Uterus (tissue), 4 donors: Measurements from ENCODE around the gene SAMD4B. TPM values are rescaled to one million over a fixed set of nuclear protein-coding genes. Genes with fewer than 3 reads are reported as not detected.

ENCODE experiments used
- DNase-seq, 2 donors: peaks; one replicate each; pipeline ENCODE4 v3.0.0-alpha.2; 2019 to 2020
- H3K27ac ChIP-seq, 2 donors: fragments of 200-600 bp; sonication (generic); 1 replicate in 1 of 2; 2 replicates in 1 of 2; pipeline ENCODE4 v1.5.1; 2016 to 2018
- H3K27me3 ChIP-seq, 2 donors: fragments of 200-600 bp; sonication (generic); one replicate each; pipeline ENCODE4 v1.5.1; 2018 to 2019; ENCODE audit warnings: control low read depth in 1 of 2
- H3K36me3 ChIP-seq, 2 donors: fragments of 200-600 bp; sonication (generic); one replicate each; pipeline ENCODE4 v1.5.1; 2019; ENCODE audit warnings: control low read depth in 1 of 2
- H3K4me1 ChIP-seq, 2 donors: fragments of 200-600 bp; sonication (generic); one replicate each; pipeline ENCODE4 v1.5.1; 2018 to 2019; ENCODE audit warnings: control low read depth in 1 of 2
- H3K4me3 ChIP-seq, 2 donors: fragments of 200-600 bp; sonication (generic); 1 replicate in 1 of 2; 2 replicates in 1 of 2; pipeline ENCODE4 v1.5.1; 2018 to 2019; ENCODE audit warnings: mild to moderate bottlenecking in 1 of 2
- H3K9me3 ChIP-seq, 2 donors: fragments of 200-600 bp; sonication (generic); one replicate each; pipeline ENCODE4 v1.5.1; 2019; ENCODE audit warnings: control low read depth in 1 of 2
- POLR2A ChIP-seq, 2 donors: fragments of 450-650 bp; IDR thresholded peaks; one replicate each; pipeline ENCODE4 v1.6.1; 2016; ENCODE audit warnings: antibody characterized with exemption in 2 of 2, mild to moderate bottlenecking in 1 of 2, moderate library complexity in 1 of 2
- intact Hi-C: fragments of 100-400 bp; cut with DNase I; formaldehyde crosslinking; loops from one replicate; pipeline ENCODE4 v1.15.1; 2023; ENCODE audit warnings: low total_unique reads
- total RNA-seq, 4 donors: library from RNA; depleted of rRNA in 3 of 4; stranded (reverse); fragments of >200 nt in 3 of 4; gene quantifications; one replicate each; pipeline versions ENCODE4 v1.1.0 to v1.2.4, GENCODE V29; 2014 to 2023
- TF ChIP-seq, protein P1 (sequence below), 4 experiments: fragments of 200-600 bp in 2 of 4; fragments of 450-650 bp in 2 of 4; sonication (generic) in 2 of 4; IDR thresholded peaks; one replicate each; pipeline ENCODE4 v1.5.1; 2016 to 2019; ENCODE audit warnings: antibody characterized with exemption in 4 of 4, mild to moderate bottlenecking in 2 of 4, moderate library complexity in 1 of 4
- donor health status: DM: yes; HTN: yes; CAD: no.

Gene SAMD4B
- total RNA-seq, 4 donors from 2014 or later, result 11.3 to 128 (median 58.6) TPM

DNA sequence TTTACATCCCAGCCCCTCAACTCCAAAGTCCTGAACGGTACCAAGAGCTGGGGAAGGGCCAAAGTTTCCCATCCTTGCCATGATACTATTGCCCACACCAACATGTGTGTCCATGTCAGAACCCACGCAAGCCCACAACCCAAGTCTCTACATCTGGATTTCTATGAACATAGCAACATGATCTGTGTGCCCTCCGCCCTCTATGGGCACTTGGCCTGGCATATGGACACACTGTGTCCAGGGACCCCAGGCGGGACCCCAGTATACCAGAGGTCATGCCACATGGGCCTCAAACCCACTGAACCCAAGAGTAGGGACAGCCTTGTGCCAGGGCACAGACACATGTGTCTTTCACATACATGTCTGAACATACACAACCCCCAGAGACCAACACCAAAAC is 23.5 kb upstream of the SAMD4B start:
- Histone ChIP-seq H3K4me1 (no peaks in the 10 kb centered on the region), H3K27ac (no peak overlapping the region), H3K9me3 (no peaks in the 10 kb centered on the region), H3K4me3 (no peak overlapping the region), H3K36me3 (no peaks in the 10 kb centered on the region), H3K27me3 (no peaks in the 10 kb centered on the region)
- TF ChIP-seq, protein P1, sequence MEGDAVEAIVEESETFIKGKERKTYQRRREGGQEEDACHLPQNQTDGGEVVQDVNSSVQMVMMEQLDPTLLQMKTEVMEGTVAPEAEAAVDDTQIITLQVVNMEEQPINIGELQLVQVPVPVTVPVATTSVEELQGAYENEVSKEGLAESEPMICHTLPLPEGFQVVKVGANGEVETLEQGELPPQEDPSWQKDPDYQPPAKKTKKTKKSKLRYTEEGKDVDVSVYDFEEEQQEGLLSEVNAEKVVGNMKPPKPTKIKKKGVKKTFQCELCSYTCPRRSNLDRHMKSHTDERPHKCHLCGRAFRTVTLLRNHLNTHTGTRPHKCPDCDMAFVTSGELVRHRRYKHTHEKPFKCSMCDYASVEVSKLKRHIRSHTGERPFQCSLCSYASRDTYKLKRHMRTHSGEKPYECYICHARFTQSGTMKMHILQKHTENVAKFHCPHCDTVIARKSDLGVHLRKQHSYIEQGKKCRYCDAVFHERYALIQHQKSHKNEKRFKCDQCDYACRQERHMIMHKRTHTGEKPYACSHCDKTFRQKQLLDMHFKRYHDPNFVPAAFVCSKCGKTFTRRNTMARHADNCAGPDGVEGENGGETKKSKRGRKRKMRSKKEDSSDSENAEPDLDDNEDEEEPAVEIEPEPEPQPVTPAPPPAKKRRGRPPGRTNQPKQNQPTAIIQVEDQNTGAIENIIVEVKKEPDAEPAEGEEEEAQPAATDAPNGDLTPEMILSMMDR (IDR thresholded peaks at IDR 0.05), result no peak
- TF ChIP-seq POLR2A (IDR thresholded peaks at IDR 0.05), result no peak
- no peak for DNase-seq
- intact Hi-C loops, result no loop called here

DNA sequence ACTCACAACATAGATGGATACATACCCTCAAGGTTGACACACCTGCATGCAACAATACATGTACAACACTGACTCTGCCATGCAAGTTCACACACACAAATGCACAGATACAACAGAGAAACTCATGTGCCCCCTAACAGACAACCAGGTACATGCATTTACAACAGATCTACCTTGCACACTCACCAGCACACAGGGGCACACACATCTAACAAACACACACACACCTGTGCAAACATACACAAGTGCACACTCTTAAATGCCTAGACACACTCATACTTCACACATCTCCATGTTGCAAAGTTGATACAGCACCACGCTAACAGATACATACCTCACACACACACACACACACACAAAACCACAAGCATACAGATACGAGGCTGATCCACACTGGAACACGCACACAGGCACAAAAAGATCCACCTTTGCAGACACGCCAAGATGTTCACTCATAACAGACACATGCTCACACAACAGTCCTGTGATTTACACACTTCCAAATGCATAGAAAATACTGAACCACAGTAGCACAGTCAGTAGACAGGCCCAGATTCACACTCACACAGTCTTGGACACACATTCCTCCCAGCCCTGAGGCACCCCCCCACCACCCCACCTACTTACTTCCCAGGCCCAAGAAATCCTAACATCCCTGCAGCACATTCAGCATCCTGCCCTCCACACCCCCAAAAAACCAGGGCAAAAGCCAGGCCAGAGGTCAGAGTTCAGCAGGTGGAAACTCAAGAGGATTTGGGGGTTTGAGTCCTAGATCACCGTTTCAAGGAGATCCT is 22.9 kb upstream of the SAMD4B start:
- TF ChIP-seq, protein P1 (IDR thresholded peaks at IDR 0.05), result no peak
- TF ChIP-seq POLR2A (IDR thresholded peaks at IDR 0.05), result no peak
- Histone ChIP-seq H3K4me1 (no peaks in the 10 kb centered on the region), H3K27me3 (no peaks in the 10 kb centered on the region), H3K9me3 (no peaks in the 10 kb centered on the region), H3K4me3 (no peak overlapping the region), H3K27ac (no peak overlapping the region), H3K36me3 (no peaks in the 10 kb centered on the region)
- intact Hi-C loops, result no loop called here
- DNase-seq, result no peak

DNA sequence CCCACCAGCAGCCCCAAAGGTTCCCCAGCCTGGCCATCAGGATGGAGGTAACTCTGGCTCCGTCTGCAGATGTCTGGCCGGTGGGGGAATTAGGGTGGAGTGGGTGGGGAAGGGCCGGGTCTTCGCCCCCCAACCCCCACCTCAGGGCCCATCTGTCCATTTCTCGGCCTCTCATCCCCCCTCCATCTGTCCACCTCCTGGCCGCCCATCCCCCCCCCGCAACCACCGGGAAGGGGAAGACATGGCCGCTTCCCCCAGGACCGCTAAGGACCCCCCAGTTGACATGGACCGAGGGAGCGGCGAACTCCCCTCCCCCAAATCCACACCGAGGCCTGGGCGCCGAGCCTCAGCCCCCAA is 22.4 kb upstream of the SAMD4B start:
- no peak for DNase-seq
- Histone ChIP-seq H3K27me3 (no peaks in the 10 kb centered on the region), H3K4me1 (no peaks in the 10 kb centered on the region), H3K9me3 (no peaks in the 10 kb centered on the region), H3K36me3 (no peaks in the 10 kb centered on the region), H3K4me3 (peak overlapping the region; percentile 33 to 55), H3K27ac (no peak overlapping the region)
- intact Hi-C loops, result no loop called here
- TF ChIP-seq POLR2A (IDR thresholded peaks at IDR 0.05), result no peak
- TF ChIP-seq, protein P1 (IDR thresholded peaks at IDR 0.05), result no peak

DNA sequence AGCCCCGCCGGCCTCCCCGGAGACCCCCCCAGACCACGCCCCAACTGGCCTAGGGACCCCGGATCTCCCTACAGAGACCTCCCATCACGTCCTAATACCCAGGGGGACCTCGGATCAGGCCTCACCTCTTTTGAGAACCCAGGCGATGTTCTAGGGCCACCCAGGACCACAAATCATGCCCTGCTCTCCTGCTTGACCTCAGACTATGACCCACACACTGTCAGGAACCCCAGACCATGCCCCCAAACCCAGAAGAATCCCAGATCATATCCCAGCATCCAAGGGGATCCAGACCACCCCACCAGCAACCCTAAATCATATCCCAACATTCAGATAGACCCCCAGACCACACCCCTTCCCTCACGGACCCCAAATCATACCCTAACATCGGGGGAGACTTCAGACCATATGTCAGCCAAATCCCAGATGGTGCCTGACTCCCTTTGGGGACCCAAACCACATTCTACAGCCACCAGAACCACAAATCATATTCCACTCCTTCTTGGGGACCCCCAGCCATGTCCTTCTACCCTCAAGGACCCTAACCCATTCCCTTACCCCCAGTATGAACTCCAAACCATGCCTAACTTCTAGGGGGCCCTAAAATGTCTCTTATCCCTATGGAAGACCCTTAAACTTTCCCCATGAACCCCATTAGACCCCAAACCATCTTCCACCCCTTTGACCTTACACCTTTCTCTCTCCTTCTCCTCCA is 20.9 kb upstream of the SAMD4B start:
- DNase-seq, result no peak
- TF ChIP-seq, protein P1 (IDR thresholded peaks at IDR 0.05), result no peak
- TF ChIP-seq POLR2A (IDR thresholded peaks at IDR 0.05), result no peak
- Histone ChIP-seq H3K9me3 (no peaks in the 10 kb centered on the region), H3K4me3 (peak overlapping the region; percentile 33 to 36), H3K4me1 (no peaks in the 10 kb centered on the region), H3K36me3 (no peaks in the 10 kb centered on the region), H3K27ac (peak overlapping the region; percentile 9 to 54), H3K27me3 (no peaks in the 10 kb centered on the region)
- intact Hi-C loops, result no loop called here

DNA sequence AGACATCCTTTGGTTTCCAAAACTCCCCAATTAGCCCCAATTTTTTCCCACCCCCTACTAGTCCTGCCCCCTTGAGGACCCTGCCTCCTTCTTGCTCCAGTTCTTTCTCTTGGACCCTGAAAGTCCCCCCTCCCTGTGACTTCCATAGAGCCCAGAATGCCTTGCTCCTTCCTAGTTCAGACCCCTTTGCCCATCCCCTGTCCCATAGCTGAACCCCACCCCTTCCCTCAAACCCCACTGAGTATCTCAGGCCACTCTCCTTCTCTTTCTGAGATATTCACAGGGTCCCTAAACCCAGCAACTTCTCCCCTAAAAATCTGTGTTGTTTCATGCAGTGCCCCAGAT is 20.4 kb upstream of the SAMD4B start:
- no peak for TF ChIP-seq POLR2A (IDR thresholded peaks at IDR 0.05)
- TF ChIP-seq, protein P1 (IDR thresholded peaks at IDR 0.05), result no peak
- Histone ChIP-seq H3K4me3 (no peak overlapping the region), H3K27ac (no peak overlapping the region), H3K36me3 (no peaks in the 10 kb centered on the region), H3K27me3 (no peaks in the 10 kb centered on the region), H3K4me1 (no peaks in the 10 kb centered on the region), H3K9me3 (no peaks in the 10 kb centered on the region)
- no peak for DNase-seq
- intact Hi-C loops, result no loop called here
